Aorta (tissue), 5 donors: ENCODE results near the gene ABLIM2. TPM values are rescaled to one million over a fixed set of nuclear protein-coding genes. Genes with fewer than 3 reads are reported as not detected.

Experiments used
- ATAC-seq: fragments of 200-7000 bp; cut with Tn5 transposase; one replicate; pipeline ENCODE4 v1.9.1; 2022; ENCODE audit warnings: moderate library complexity; ENCODE audit not compliant: low FRiP score
- DNase-seq, 2 donors: peaks; one replicate each; pipeline ENCODE4 v3.0.0-alpha.2; 2020
- H3K27ac ChIP-seq, 2 donors: one replicate each; pipeline ENCODE4 v1.5.1; 2013; ENCODE audit warnings: low read length in 2 of 2, mild to moderate bottlenecking in 2 of 2, moderate library complexity in 2 of 2, control low read depth in 1 of 2, inconsistent platforms in 1 of 2, low read depth in 1 of 2
- H3K27me3 ChIP-seq, 2 donors: one replicate each; pipeline ENCODE4 v1.6.1; 2013; ENCODE audit warnings: control low read depth in 1 of 2, low read length in 1 of 2, mild to moderate bottlenecking in 1 of 2, moderate library complexity in 1 of 2; ENCODE audit not compliant: insufficient read depth in 2 of 2, control insufficient read depth in 1 of 2
- H3K36me3 ChIP-seq, 2 donors: one replicate each; pipeline ENCODE4 v1.6.1; 2013; ENCODE audit warnings: control low read depth in 1 of 2, low read length in 1 of 2, mild to moderate bottlenecking in 1 of 2; ENCODE audit not compliant: insufficient read depth in 2 of 2, control insufficient read depth in 1 of 2
- H3K4me1 ChIP-seq, 2 donors: one replicate each; pipeline ENCODE4 v1.6.1; 2013; ENCODE audit warnings: low read length in 2 of 2, control low read depth in 1 of 2, mild to moderate bottlenecking in 1 of 2, moderate library complexity in 1 of 2; ENCODE audit not compliant: insufficient read depth in 2 of 2, control insufficient read depth in 1 of 2
- H3K4me3 ChIP-seq, 2 donors: one replicate each; pipeline ENCODE4 v1.5.1; 2013; ENCODE audit warnings: low read length in 2 of 2, control low read depth in 1 of 2, mild to moderate bottlenecking in 1 of 2
- H3K9me3 ChIP-seq: one replicate; pipeline ENCODE4 v1.6.1; 2013; ENCODE audit warnings: mild to moderate bottlenecking, low read length; ENCODE audit not compliant: control insufficient read depth
- WGBS, 2 donors: extraction: QIAGEN DNeasy Blood & Tissue Kit; methylation state at CpG; one replicate each; pipeline ENCODE4 v1.1.7; 2013; 5-methylcytosine and 5-hydroxymethylcytosine counted together
- intact Hi-C, 2 donors: fragments of 100-400 bp; cut with DNase I; formaldehyde crosslinking; loops; one replicate each; pipeline versions ENCODE4 v1.14.2 to v1.15.0; 2022
- polyA plus RNA-seq, 2 donors: library from polyadenylated mRNA; stranded (reverse); fragments of 200-250 nt; gene quantifications; one replicate each; pipeline ENCODE4 v1.2.3, GENCODE V29; 2013
- total RNA-seq, 2 donors: library from RNA; stranded (reverse); fragmentation: NEBNext Ultra II Directional; extraction: Animal tissue kit (Norgen Biotek cat#: 25700); gene quantifications; one replicate each; pipeline ENCODE4 v1.2.1, GENCODE V29; 2021
- donor health status: healthy with polysubstance abuse.
- donor health status: Bipolar disorder and iron deficiency.
- donor health status: DM: no; HTN: no; CAD: no.
- donor health status: DM: no; HTN: no; CAD: no.
- donor health status: DM: yes; HTN: yes; CAD: no.

Gene ABLIM2
- total and polyA plus RNA-seq, 4 donors = 5.3 to 20.2 (median 11.1) TPM

GRCh38 chr4:8082517-8083055 lies 76.0 kb downstream of the ABLIM2 start:
- H3K4me3 ChIP-seq = no peak overlapping the region
- intact Hi-C loops = no loop called here
- H3K9me3 ChIP-seq = no peaks in the 10 kb centered on the region
- H3K36me3 ChIP-seq = no peaks in the 10 kb centered on the region
- H3K4me1 ChIP-seq = no peaks in the 10 kb centered on the region
- DNase-seq (no peak), ATAC-seq (no peak)
- H3K27me3 ChIP-seq = no peaks in the 10 kb centered on the region
- WGBS, 2 donors = 70 to 71% methylated on average over 10 of the region's 10 CpGs
- H3K27ac ChIP-seq = no peak overlapping the region

- 91 to 93% methylated on average over 29 of the region's 29 CpGs for WGBS, 2 donors
- H3K4me1 ChIP-seq = no peaks in the 10 kb centered on the region
- ATAC-seq (no peak), DNase-seq (peak in 1 of 2 donors; percentile 62)
- no peak overlapping the region for H3K4me3 ChIP-seq
- no peaks in the 10 kb centered on the region for H3K9me3 ChIP-seq
- H3K36me3 ChIP-seq = no peaks in the 10 kb centered on the region
- H3K27me3 ChIP-seq = no peaks in the 10 kb centered on the region
- H3K27ac ChIP-seq = no peak overlapping the region
- intact Hi-C loops = no loop called here
Measured at GRCh38 chr4:8081621-8082516, 76.7 kb downstream of the ABLIM2 start.

- peak in 1 of 2 donors; percentile 58 for DNase-seq
- Histone ChIP-seq H3K4me3 (no peak overlapping the region), H3K27me3 (no peaks in the 10 kb centered on the region), H3K27ac (no peak overlapping the region), H3K9me3 (no peaks in the 10 kb centered on the region), H3K36me3 (no peaks in the 10 kb centered on the region), H3K4me1 (no peaks in the 10 kb centered on the region)
- intact Hi-C loops = no loop called here
- 87 to 96% methylated on average over 6 to 11 of the region's 11 CpGs for WGBS, 2 donors
- no peak for ATAC-seq
Measured at GRCh38 chr4:8081171-8081570, 77.4 kb downstream of the ABLIM2 start.

- no peaks in the 10 kb centered on the region for H3K36me3 ChIP-seq
- H3K4me1 ChIP-seq = no peaks in the 10 kb centered on the region
- H3K27me3 ChIP-seq = no peaks in the 10 kb centered on the region
- no peak overlapping the region for H3K27ac ChIP-seq
- no peak for DNase-seq
- intact Hi-C loops = no loop called here
- 74 to 78% methylated on average over 5 of the region's 5 CpGs for WGBS, 2 donors
- H3K4me3 ChIP-seq = no peak overlapping the region
- H3K9me3 ChIP-seq = no peaks in the 10 kb centered on the region
- ATAC-seq = no peak
Measured at GRCh38 chr4:8080754-8081065, 77.9 kb downstream of the ABLIM2 start.

- ATAC-seq (no peak), DNase-seq (peak in 1 of 2 donors; percentile 69)
- intact Hi-C loops = no loop called here
- no peaks in the 10 kb centered on the region for H3K4me1 ChIP-seq
- WGBS, 2 donors = 67 to 75% methylated on average over 21 of the region's 21 CpGs
- no peaks in the 10 kb centered on the region for H3K27me3 ChIP-seq
- no peaks in the 10 kb centered on the region for H3K9me3 ChIP-seq
- H3K36me3 ChIP-seq = no peaks in the 10 kb centered on the region
- no peak overlapping the region for H3K27ac ChIP-seq
- H3K4me3 ChIP-seq = no peak overlapping the region
Measured at GRCh38 chr4:8079916-8080753, 78.5 kb downstream of the ABLIM2 start.

GRCh38 chr4:8079031-8079885 lies 79.4 kb downstream of the ABLIM2 start:
- Histone ChIP-seq H3K4me3 (no peak overlapping the region), H3K27ac (no peak overlapping the region), H3K9me3 (no peaks in the 10 kb centered on the region), H3K36me3 (no peaks in the 10 kb centered on the region), H3K4me1 (no peaks in the 10 kb centered on the region), H3K27me3 (no peaks in the 10 kb centered on the region)
- 61 to 63% methylated on average over 32 of the region's 32 CpGs for WGBS, 2 donors
- ATAC-seq = no peak
- intact Hi-C loops = no loop called here
- DNase-seq = peak in 1 of 2 donors; percentile 56

- no peak overlapping the region for H3K4me3 ChIP-seq
- H3K4me1 ChIP-seq = no peaks in the 10 kb centered on the region
- no peaks in the 10 kb centered on the region for H3K36me3 ChIP-seq
- DNase-seq = no peak
- H3K27ac ChIP-seq = no peak overlapping the region
- intact Hi-C loops = no loop called here
- 88 to 89% methylated on average over 8 of the region's 8 CpGs for WGBS, 2 donors
- no peak for ATAC-seq
- no peaks in the 10 kb centered on the region for H3K27me3 ChIP-seq
- H3K9me3 ChIP-seq = no peaks in the 10 kb centered on the region
Measured at GRCh38 chr4:8078610-8079015, 80.0 kb downstream of the ABLIM2 start.

GRCh38 chr4:8078109-8078494 lies 80.5 kb downstream of the ABLIM2 start:
- Histone ChIP-seq H3K4me3 (no peak overlapping the region), H3K36me3 (no peaks in the 10 kb centered on the region), H3K9me3 (no peaks in the 10 kb centered on the region), H3K27me3 (no peaks in the 10 kb centered on the region), H3K27ac (no peak overlapping the region), H3K4me1 (no peaks in the 10 kb centered on the region)
- intact Hi-C loops = no loop called here
- no peak for ATAC-seq
- DNase-seq = peak in 1 of 2 donors; percentile 41
- 94% methylated on average over 11 of the region's 11 CpGs for WGBS, 2 donors
